ENCODE measurements around the gene TMEM248. TPM values are rescaled to one million over a fixed set of nuclear protein-coding genes. Genes with fewer than 3 reads are reported as not detected.

TMEM248 gene, protein sequence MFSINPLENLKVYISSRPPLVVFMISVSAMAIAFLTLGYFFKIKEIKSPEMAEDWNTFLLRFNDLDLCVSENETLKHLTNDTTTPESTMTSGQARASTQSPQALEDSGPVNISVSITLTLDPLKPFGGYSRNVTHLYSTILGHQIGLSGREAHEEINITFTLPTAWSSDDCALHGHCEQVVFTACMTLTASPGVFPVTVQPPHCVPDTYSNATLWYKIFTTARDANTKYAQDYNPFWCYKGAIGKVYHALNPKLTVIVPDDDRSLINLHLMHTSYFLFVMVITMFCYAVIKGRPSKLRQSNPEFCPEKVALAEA
- 61.1 and 66.1 TPM in 2 replicates for total RNA-seq (2014; rRNA removed)
- percentile 86 among the genes with signal in this experiment for Bru-seq, nascent RNA
- BruChase-seq, experiment 1, labeled RNA remaining after a 6-hour chase: percentile 95 among the genes with signal in this experiment
- percentile 91 among the genes with signal in this experiment for BruChase-seq, experiment 2, labeled RNA remaining after a 2-hour chase
- long read RNA-seq, full-length matches to known transcripts: 109 of 251 reads
- long read RNA-seq, partial matches to known transcripts: 125 of 251 reads
- long read RNA-seq, other reads (novel, unspliced or antisense): 17 of 251 reads

DNA sequence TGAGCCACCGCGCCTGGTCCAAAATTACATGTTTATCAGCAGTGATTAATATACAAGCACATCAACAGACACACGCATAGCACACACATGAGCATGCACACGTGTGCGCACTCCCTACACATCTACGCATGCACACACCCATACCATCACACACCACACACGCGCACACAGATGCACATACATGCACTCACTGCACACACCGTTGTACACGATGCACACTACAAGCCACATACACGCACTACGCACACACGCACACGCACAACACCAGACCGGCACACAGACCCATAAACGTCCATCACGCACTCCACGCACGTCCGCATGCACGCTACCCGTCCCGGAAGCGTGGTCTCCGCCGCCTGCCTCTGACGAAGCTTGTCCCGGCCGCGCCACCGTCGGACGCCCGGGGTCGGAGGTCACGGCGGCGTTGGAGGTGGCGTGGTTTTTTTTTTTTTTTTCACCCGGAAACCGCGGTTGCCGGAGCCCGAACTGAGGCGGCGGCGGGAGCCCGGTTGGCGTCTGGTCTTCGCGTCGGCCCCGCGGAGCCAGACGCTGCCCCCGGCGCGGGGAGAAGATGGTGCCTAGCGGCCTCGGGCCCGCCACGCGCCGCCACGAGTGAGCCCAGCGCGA lies at the start of gene TMEM248:
Gene TMEM248 (plus strand): TSS at position 457 of the 627 bp plus-strand sequence. CDS start 20,641 bp downstream, outside the sequence.
- no peak for TF ChIP-seq EZH2phosphoT487 (IDR thresholded peaks at IDR 0.05; ENCODE audit: borderline replicate concordance, low read length)
- TF ChIP-seq, protein P1, sequence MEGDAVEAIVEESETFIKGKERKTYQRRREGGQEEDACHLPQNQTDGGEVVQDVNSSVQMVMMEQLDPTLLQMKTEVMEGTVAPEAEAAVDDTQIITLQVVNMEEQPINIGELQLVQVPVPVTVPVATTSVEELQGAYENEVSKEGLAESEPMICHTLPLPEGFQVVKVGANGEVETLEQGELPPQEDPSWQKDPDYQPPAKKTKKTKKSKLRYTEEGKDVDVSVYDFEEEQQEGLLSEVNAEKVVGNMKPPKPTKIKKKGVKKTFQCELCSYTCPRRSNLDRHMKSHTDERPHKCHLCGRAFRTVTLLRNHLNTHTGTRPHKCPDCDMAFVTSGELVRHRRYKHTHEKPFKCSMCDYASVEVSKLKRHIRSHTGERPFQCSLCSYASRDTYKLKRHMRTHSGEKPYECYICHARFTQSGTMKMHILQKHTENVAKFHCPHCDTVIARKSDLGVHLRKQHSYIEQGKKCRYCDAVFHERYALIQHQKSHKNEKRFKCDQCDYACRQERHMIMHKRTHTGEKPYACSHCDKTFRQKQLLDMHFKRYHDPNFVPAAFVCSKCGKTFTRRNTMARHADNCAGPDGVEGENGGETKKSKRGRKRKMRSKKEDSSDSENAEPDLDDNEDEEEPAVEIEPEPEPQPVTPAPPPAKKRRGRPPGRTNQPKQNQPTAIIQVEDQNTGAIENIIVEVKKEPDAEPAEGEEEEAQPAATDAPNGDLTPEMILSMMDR (conservative IDR thresholded peaks at IDR 0.05; ENCODE audit: low read depth, low read length): no peak
- no peak for TF ChIP-seq EZH2 (IDR thresholded peaks at IDR 0.05; ENCODE audit: low read length, unreplicated experiment)
- Histone ChIP-seq H3K4me2 (ENCODE audit: low read length) (peak within 1 kb of the TSS; percentile 96), H3K9me3 (ENCODE audit: low read length) (no peaks in the 10 kb centered on the region), H3K79me2 (ENCODE audit: low read length) (peaks cover 50% of the 10 kb centered on the region), H3K4me3 (ENCODE audit: low read length) (peak within 1 kb of the TSS; percentile 90), H2AFZ (ENCODE audit: low read length) (peak within 1 kb of the TSS; percentile 86), H3K4me1 (ENCODE audit: insufficient read depth, low read length) (peaks cover 8% of the 10 kb centered on the region; the same call in 1 of the 2 replicates), H3K27me3 (ENCODE audit: low read length) (no peaks in the 10 kb centered on the region), H4K20me1 (ENCODE audit: low read length) (0 out of 2 replicates have a peak, but pooled peaks cover 8% of the 10 kb centered on the region), H3K27ac (ENCODE audit: low read length) (peak within 1 kb of the TSS; percentile 38; the same call in 1 of the 2 replicates), H3F3A (ENCODE audit: low read length, unreplicated experiment) (no peaks in the 10 kb centered on the region), H3K9ac (ENCODE audit: low read length) (peak within 1 kb of the TSS; percentile 96), H3K36me3 (ENCODE audit: low read depth, low read length) (no peaks in the 10 kb centered on the region), H3K9me2 (replicated peaks; ENCODE audit: low read length) (no peaks in the 10 kb centered on the region)
- CTCF ChIA-PET: interaction anchor here (0.5 kb wide), 1 partner anchor 74 kb away, joined by 4 read pairs; no protein-coding TSS in a partner anchor
- peak; percentile 82 for DNase-seq
- TSS peak; percentile 86 for BruUV-seq (replicated peaks)
- ATAC-seq: peak; percentile 81
- intact Hi-C loops (cut with micrococcal nuclease): loop anchor here (2.0 kb wide), 2 partner anchors 20 to 76 kb away; partner anchors contain the start of gene TYW1
- POLR2A ChIA-PET (ENCODE audit: unreplicated experiment): interaction anchor here (0.5 to 0.7 kb wide), 5 partner anchors 12 to 560 kb away, joined by 3 to 13 read pairs (median 9); partner anchors contain the start of genes SBDS and TYW1

DNA sequence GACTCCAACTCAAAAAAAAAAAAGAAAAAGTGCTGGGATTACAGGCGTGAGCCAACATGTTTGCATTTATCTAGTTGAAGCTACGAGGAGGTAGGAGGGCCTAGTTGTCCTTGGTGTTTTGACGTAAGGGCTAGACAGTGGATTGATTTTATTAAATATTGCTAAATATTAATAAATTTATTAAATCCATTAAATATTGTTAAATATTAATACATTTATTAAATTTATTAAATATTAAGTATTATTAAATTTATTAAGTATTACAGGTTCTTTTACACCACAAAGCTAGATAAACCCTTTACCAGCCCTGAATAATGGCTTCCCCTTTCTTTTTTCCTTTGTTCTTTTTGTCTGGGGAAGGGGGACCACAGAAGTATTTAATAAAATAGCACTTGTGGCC lies 47.5 kb upstream of the TMEM248 start:
- ChIA-PET POLR2A (ENCODE audit: unreplicated experiment) (no interaction called here), CTCF (no interaction called here)
- Histone ChIP-seq H3K27me3 (ENCODE audit: low read length) (no peaks in the 10 kb centered on the region), H3K79me2 (ENCODE audit: low read length) (no peaks in the 10 kb centered on the region), H3K4me2 (ENCODE audit: low read length) (no peak overlapping the region), H3K27ac (ENCODE audit: low read length) (no peak overlapping the region), H3K9me3 (ENCODE audit: low read length) (no peaks in the 10 kb centered on the region), H3K9me2 (replicated peaks; ENCODE audit: low read length) (no peaks in the 10 kb centered on the region), H3K36me3 (ENCODE audit: low read depth, low read length) (no peaks in the 10 kb centered on the region; the same call in 1 of the 2 replicates), H2AFZ (ENCODE audit: low read length) (no peak overlapping the region), H3F3A (ENCODE audit: low read length, unreplicated experiment) (no peaks in the 10 kb centered on the region), H3K4me1 (ENCODE audit: insufficient read depth, low read length) (no peaks in the 10 kb centered on the region), H4K20me1 (ENCODE audit: low read length) (no peaks in the 10 kb centered on the region), H3K4me3 (ENCODE audit: low read length) (no peak overlapping the region), H3K9ac (ENCODE audit: low read length) (no peak overlapping the region)
- no TSS peak for BruUV-seq (replicated peaks)
- DNase-seq (no peak), ATAC-seq (no peak)
- intact Hi-C loops (cut with micrococcal nuclease): no loop called here
- TF ChIP-seq, protein P1 (conservative IDR thresholded peaks at IDR 0.05; ENCODE audit: low read depth, low read length): no peak
- no peak for TF ChIP-seq EZH2phosphoT487 (IDR thresholded peaks at IDR 0.05; ENCODE audit: borderline replicate concordance, low read length)
- no peak for TF ChIP-seq EZH2 (IDR thresholded peaks at IDR 0.05; ENCODE audit: low read length, unreplicated experiment)
